Measurements from ENCODE around the gene ATRIP. TPM values are rescaled to one million over a fixed set of nuclear protein-coding genes. Genes with fewer than 3 reads are reported as not detected.

ATRIP gene
- total and polyA plus RNA-seq, 2 of the 8 experiments (the other 6 are each of a cell fraction or from before 2014, with no cell fraction given), result 18.5 to 20.2 TPM

DNA sequence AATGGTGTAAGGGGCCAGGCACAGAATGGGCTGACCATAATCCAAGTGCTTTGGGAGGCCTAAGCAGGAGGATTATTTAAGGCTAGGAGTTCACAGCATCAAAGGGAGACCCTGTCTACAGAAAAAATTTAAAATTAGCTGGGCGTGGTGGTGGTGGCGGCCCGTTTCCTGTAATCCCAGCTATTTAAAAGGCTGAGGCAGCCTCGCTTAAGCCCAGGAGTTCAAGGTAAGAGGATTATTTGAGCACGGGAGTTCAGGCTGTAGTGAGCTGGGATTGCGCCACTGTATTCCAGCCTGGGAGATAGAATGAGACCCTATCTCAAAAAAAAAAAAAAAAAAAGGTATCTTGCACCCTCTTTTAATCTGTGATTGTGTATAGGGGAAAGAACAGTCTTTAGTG lies 4.6 kb upstream of the ATRIP start (continued):
- no peak for TF ChIP-seq RXRA (IDR thresholded peaks at IDR 0.05; ENCODE audit: insufficient read depth, low read depth, low read length)
- no peak for TF ChIP-seq BCL11A (IDR thresholded peaks at IDR 0.05; ENCODE audit: low read depth in 2 of 2, low read length in 2 of 2)
- TF ChIP-seq RAD21 (IDR thresholded peaks at IDR 0.05 in 1 of 2, conservative IDR thresholded peaks at IDR 0.05 in 1 of 2; ENCODE audit: low read depth in 2 of 2, low read length in 2 of 2), result no peak
- TF ChIP-seq CBX8 (IDR thresholded peaks at IDR 0.05; ENCODE audit: borderline replicate concordance, low read depth, low read length), result no peak
- TF ChIP-seq, protein P1, sequence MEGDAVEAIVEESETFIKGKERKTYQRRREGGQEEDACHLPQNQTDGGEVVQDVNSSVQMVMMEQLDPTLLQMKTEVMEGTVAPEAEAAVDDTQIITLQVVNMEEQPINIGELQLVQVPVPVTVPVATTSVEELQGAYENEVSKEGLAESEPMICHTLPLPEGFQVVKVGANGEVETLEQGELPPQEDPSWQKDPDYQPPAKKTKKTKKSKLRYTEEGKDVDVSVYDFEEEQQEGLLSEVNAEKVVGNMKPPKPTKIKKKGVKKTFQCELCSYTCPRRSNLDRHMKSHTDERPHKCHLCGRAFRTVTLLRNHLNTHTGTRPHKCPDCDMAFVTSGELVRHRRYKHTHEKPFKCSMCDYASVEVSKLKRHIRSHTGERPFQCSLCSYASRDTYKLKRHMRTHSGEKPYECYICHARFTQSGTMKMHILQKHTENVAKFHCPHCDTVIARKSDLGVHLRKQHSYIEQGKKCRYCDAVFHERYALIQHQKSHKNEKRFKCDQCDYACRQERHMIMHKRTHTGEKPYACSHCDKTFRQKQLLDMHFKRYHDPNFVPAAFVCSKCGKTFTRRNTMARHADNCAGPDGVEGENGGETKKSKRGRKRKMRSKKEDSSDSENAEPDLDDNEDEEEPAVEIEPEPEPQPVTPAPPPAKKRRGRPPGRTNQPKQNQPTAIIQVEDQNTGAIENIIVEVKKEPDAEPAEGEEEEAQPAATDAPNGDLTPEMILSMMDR (IDR thresholded peaks at IDR 0.05; ENCODE audit: control extremely low read depth in 1 of 3, insufficient read depth in 1 of 3, low read depth in 1 of 3, low read length in 3 of 3), result no peak

Data from H1 (cell line).